ENCODE results near the gene PTPRG.

- TF ChIP-seq EGR1 (IDR thresholded peaks at IDR 0.05; ENCODE audit: low read depth in 2 of 2) (peak in 1 of 2 donors; percentile 40), CTCF (IDR thresholded peaks at IDR 0.05; ENCODE audit: low read depth, low read length, missing input control) (no peak), TAF1 (conservative IDR thresholded peaks at IDR 0.05) (no peak)
Observed at GRCh38 chr3:61978460-61979419, 417.4 kb downstream of the PTPRG start.

Data from liver (tissue), 3 donors.